ENCODE measurements around the gene SAFB2.

Gene SAFB2

GRCh38 chr19:5607318-5608275, 15.0 kb downstream of the SAFB2 start:
- no peak for DNase-seq (ENCODE audit: low read depth)

GRCh38 chr19:5605362-5605761, 17.2 kb downstream of the SAFB2 start:
- DNase-seq (ENCODE audit: low read depth) = no peak

DNA sequence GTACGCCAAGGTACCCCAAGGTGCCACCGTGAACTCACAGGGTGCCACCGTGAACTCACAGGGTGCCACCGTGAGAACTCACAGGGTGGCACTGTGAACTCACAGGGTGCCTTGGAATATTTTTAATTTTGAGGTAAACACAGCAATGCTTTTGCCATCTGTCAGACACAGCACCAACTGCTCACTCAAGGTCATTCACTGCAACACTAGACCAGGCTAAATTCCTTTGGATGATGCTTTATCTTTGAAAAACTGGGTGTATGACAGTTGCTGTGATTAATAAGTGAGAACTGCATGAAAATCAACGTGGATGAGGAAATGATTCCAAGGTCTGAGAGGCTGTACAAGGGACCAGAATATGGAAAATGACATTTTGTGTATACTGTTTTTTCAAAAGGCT, 18.9 kb downstream of the SAFB2 start:
- DNase-seq (ENCODE audit: low read depth) = no peak

DNA sequence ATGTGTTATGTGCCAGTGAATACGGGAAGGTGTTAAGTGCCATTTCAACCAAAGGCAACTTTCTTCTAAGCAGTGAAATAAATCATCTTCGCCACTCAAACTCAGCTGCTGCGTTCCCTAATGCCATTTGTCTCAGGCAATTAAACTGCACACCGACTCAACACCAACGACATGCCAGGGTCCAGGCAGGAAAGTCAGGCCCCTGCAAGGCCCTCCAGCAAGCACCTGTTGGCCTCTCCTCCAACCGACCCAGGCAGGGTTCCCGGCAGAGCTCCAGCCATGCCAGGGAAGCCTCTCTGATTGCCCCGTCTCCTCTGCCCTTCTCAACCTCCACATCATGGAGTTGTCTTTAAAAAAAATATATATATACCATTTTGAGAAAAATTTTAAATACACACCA, 21.8 kb downstream of the SAFB2 start:
- DNase-seq (ENCODE audit: low read depth) = no peak

DNA sequence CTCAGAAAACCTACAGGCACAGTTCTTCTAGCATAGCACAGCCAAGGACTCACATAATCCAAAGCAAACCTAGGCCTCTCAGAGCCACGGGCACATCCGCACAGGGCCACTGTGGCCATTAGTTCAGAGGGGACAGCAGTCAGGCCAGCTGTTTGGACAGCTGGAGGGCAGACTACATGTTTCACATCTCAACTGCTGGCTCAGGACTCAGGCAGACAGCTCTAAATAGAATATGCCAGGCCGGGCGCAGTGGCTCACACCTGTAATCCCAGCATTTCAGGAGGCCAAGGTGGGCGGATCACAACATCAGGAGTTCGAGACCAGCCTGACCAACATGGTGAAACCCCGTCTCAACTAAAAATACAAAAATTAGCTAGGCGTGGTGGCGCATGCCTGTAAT, 26.8 kb downstream of the SAFB2 start:
- no peak for DNase-seq (ENCODE audit: low read depth)

DNA sequence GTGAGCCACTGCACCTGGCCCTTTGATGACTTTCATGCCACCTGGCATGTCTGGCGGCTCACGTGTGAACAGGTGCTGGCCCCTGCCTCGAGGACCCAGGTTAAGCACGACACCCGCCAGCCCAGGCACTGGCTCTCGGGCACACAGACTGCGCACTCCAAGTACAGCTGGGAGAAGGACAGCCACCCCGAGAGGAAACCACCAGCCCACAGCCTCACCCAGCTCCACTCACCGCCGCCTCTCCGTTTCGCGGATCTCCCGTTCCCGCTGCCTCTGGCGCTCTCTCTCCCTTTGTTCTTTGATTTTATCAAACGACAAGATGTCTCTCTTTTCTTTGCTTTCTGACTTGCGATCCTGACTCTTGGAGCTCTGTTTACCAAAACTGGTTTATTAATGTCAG, 27.4 kb downstream of the SAFB2 start:
- no peak for DNase-seq (ENCODE audit: low read depth)

GRCh38 chr19:5594521-5594950, 28.0 kb downstream of the SAFB2 start:
- DNase-seq (ENCODE audit: low read depth) = no peak

DNA sequence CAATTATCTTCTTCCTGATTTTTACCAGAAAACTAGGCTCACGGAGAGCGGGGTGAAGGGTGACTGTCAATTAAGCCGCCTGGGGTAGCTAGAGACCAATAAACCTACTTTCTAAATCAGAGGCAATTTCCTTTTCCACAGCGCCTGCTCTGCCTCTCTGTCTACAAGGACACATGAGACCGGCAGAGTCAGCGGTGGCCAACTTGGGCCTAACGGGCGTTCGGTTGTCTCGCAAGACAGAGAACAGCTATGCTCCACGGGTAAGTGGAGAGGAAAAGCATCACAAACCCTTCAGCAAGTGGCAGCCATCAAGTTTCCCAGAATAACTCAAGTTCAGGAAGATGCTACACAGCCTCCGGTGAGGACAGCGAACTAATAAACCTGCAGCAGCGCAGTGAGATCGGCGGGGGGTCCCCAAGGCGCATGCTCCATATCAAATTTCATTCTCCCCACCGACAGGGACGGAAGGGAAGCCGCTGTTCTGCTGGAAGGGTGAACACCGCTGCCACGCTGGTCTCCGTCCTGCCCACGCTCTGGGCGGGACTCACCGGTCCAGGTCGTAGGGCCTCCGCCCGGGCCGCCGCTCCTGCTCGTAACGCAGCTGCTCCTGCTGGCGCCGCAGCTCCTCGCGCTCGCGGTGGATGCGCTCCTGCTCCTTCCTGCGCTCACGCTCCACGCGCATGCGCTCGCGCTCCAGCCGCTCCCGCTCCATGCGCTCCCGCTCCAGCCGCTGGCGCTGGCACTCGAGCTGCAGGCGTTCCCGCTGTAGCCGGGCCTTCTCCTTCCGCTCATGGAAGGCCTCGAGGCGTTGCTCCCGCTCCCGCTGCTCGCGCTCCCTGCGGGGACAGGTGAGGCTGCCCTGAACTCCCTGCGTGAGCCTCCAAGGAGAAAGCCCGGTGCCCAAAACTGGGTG, 29.0 kb downstream of the SAFB2 start:
- DNase-seq (ENCODE audit: low read depth) = no peak

GRCh38 chr19:5592531-5593342, 29.8 kb downstream of the SAFB2 start:
- DNase-seq (ENCODE audit: low read depth) = no peak

DNA sequence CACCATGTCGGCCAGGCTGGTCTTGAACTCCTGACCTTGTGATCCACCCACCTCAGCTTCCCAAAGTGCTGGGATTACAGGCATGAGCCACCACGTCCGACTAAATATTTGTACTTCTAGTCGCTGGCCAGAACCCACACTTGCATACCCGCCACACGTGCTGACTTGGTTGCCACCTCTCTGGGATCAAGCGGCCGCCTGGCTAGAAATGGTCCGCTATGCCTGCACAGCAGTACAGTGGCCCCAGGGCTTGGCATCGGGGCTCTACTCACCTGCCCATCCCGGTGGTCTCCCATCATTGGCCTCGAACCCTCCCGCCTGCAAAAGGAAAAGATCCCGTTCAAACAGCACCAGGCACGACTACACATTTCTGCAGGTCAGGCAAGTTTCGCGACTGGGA, 31.1 kb downstream of the SAFB2 start:
- DNase-seq (ENCODE audit: low read depth) = no peak

DNA sequence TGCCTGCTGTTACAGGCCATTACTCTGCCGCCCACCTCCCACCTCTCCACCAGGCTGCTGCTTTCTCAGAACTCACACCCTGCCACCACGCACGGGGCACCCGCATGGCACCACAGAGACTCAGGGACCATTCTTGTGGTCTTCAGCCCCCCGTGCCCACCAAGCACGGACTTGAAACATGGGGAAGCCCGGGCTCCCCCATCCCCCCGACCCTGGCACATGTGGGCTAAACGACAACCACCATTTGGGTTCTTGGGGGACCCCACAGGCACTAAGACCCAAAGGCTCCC, 31.8 kb downstream of the SAFB2 start:
- no peak for DNase-seq (ENCODE audit: low read depth)

DNA sequence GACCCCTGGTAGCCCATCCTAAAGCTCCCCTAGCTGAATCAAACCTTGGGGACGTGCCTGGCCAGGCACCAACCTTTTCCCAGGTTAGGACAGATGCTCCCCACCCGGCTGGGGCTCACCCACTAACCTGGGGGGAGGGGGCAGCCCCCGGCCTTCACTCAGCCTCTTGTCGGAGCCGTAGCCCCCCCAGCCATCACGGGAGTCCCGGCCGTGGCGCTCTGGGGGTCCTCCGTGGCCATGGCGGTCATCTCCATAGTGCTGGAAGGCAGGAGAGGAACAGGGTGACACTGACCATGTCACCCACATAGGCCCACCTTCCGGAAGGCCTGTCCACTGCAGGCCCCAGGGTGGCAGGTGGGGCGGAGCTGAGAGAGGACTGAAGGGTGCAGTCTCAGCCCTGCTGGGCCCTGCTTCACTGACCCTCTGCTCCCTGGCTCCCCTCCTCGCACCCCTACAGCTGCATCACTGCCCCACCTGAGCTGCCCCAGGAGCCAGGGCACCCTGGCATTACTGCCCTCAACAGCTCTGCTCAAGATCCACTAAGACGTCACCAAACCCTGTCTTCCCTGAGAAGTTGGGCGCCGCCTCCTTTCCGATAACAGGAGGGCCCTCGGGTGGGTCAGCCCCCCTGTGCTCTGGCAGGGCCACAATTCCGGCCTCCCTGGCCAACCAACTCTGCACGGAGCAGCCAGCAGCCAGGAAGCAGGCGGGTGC, 32.3 kb downstream of the SAFB2 start:
- DNase-seq (ENCODE audit: low read depth) = no peak

GRCh38 chr19:5588906-5589676, 33.5 kb downstream of the SAFB2 start:
- no peak for DNase-seq (ENCODE audit: low read depth)

DNA sequence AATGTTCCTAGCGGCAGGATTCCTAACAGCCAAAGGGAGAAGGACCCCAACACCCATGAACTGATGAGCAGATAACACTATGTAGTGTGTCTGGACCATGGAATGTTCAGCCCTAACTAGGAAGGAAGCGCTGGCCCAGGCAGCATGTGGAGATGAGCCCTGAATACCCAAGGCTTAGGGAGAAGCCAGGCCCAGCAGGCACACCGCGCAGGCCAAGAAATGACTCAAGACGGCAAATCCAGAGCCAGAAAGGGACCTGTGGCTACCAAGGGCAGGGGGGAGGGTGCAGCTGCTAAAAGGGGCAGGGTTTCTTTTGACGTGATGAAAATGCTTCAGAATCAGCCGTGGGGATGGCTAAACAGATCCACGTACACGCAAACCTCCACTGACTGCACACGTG, 34.1 kb downstream of the SAFB2 start:
- DNase-seq (ENCODE audit: low read depth) = no peak

DNA sequence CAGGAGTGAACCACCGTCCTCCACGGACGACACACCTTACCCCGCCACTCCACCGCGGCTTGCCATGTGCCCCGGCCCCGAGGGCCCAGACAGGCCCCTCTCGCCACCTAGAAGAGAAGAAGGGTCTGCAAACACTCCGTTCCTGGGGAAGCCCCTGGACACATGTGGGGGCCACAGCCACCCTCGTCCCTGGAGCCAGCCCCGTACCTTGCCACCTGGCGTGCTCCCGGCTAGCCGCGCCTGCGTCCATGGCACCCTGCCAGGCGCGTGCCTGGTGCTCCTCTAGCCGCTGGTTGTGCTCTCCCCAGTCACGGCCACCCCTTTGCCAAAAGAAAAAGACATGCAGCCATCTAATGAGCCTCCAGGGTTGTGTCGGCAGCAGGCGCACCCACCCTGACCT, 34.9 kb downstream of the SAFB2 start:
- DNase-seq (ENCODE audit: low read depth) = no peak

DNA sequence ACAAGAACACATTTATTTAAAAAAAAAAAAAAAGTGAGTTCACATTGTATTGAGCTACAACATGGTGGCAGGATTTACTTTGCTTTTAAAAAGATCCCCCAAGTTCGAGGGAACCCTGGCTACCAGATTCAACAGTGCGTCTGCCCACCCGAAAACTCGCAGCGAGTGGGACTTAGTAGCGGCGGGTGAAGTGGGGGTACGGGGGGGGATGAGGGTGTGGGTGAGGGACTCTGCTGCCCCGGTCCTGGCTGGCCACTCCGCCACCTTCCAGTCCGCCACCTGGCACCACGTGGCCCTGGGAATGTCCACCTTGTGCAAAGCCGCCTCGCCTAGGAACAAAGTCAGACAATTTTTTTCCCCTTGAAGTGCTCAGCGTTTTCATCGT, 35.5 kb downstream of the SAFB2 start:
- DNase-seq (ENCODE audit: low read depth) = no peak

DNA sequence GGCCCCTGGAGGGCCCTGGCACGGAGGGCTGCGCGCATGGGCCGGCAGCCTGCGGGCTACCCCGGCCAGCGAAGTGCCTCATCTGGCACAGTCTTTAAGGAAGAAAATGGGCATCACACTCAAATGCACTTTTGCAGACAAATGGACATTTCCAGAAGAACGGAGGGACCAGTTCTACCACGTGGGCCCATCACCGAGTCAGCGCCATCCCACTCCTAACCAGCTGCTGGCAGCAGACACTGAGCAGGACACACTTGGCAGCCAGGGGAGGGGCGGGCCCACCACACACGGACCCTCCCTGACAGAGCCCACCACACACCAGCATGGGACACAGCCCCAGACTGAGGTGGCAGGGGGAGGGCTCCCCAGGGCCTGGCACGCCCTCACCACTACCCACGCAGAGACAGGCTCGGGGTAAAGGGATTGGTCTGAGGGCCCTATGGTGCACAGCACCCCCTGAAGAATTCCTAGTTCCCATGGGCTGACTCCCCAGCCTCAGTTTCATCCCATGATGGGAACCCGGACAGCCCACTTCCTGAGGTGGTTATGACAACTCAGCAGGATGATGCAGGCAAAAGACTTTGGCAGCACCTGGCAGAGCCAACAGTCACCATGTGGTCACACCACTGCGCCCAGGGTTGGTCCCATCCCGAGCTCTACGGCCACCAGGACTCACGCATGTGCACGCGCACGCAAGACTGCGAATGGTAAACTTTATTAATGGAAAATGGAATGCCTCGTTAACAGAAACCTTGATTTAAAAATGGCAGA, 36.1 kb downstream of the SAFB2 start:
- no peak for DNase-seq (ENCODE audit: low read depth)

GRCh38 chr19:5585461-5586299, 36.9 kb downstream of the SAFB2 start:
- peak; percentile 8 for DNase-seq (ENCODE audit: low read depth)

- no peak for DNase-seq (ENCODE audit: low read depth)
Observed at GRCh38 chr19:5580161-5580571, 42.4 kb downstream of the SAFB2 start.
